Calu3 (cell line): ENCODE measurements around the gene OSBPL5. TPM values are rescaled to one million over a fixed set of nuclear protein-coding genes. Genes with fewer than 3 reads are reported as not detected.

Experiments used
- BruUV-seq: library from RNA; stranded (reverse); fragments of 400-500 nt; replicated peaks from 2 replicates; lab custom pipeline; 2021; lab: Mats Ljungman, UMichigan
- CTCF ChIA-PET: fragments of 300-600 bp; sonication (Branson Sonifier 250); formaldehyde crosslinking; loops from one replicate; lab custom pipeline; 2022; ENCODE audit warnings: antibody characterized with exemption; lab: Charles Lee
- DNase-seq: peaks from one replicate; pipeline ENCODE4 v3.0.0; 2022
- H3K27ac Mint-ChIP-seq: one replicate; pipeline ENCODE4 v1.8.0; 2022; ENCODE audit warnings: mixed read lengths; ENCODE audit not compliant: unreplicated experiment
- H3K27me3 Mint-ChIP-seq: one replicate; pipeline ENCODE4 v1.8.0; 2022; ENCODE audit warnings: mixed read lengths; ENCODE audit not compliant: unreplicated experiment
- H3K36me3 Mint-ChIP-seq: one replicate; pipeline ENCODE4 v1.8.0; 2022; ENCODE audit warnings: mild to moderate bottlenecking, moderate library complexity, mixed read lengths; ENCODE audit not compliant: insufficient read depth, unreplicated experiment
- H3K4me1 Mint-ChIP-seq: one replicate; pipeline ENCODE4 v1.8.0; 2022; ENCODE audit warnings: mild to moderate bottlenecking, low read depth, mixed read lengths; ENCODE audit not compliant: unreplicated experiment
- H3K4me3 Mint-ChIP-seq: one replicate; pipeline ENCODE4 v1.8.0; 2022; ENCODE audit warnings: mild to moderate bottlenecking, low read depth, moderate library complexity, mixed read lengths; ENCODE audit not compliant: unreplicated experiment
- H3K9me3 Mint-ChIP-seq: one replicate; pipeline ENCODE4 v1.8.0; 2022; ENCODE audit warnings: low read depth, mixed read lengths; ENCODE audit not compliant: unreplicated experiment
- intact Hi-C: fragments of 100-400 bp; cut with micrococcal nuclease; formaldehyde crosslinking; loops from one replicate; pipeline ENCODE4 v1.10.0; 2022; ENCODE audit not compliant: unreplicated experiment
- total RNA-seq: library from RNA; stranded (reverse); gene quantifications from 2 replicates; pipeline ENCODE4 v1.2.3, GENCODE V29; 2022
- TF ChIP-seq, protein P1 (sequence below): fragments of 200-600 bp; IDR thresholded peaks from one replicate; pipeline ENCODE4 v1.8.0; 2022; ENCODE audit warnings: antibody characterized with exemption; ENCODE audit not compliant: unreplicated experiment

The OSBPL5 gene
- total RNA-seq, 1 experiment from 2014 or later = 7.1 TPM

DNA sequence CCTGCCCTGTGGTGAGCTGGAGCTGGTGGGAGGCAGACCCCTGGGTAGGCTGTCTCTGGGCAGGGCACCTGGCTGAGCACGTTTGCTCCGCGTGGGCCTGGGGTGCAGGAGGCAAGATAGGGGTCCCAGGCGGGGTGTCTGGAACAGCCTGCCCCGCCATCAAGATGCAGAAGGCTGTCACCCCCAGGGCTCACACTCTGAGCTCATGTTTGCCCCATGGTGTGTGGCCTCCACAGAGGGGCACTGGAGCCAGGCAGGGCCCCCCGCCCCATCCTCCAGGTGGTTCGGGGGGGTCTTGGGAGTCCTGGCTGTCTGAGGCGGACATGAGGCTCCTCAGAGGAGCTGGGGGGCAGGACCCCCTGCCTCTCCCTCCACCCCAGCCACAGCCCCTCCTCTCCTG lies 79.0 kb downstream of the OSBPL5 start:
- TF ChIP-seq, protein P1, sequence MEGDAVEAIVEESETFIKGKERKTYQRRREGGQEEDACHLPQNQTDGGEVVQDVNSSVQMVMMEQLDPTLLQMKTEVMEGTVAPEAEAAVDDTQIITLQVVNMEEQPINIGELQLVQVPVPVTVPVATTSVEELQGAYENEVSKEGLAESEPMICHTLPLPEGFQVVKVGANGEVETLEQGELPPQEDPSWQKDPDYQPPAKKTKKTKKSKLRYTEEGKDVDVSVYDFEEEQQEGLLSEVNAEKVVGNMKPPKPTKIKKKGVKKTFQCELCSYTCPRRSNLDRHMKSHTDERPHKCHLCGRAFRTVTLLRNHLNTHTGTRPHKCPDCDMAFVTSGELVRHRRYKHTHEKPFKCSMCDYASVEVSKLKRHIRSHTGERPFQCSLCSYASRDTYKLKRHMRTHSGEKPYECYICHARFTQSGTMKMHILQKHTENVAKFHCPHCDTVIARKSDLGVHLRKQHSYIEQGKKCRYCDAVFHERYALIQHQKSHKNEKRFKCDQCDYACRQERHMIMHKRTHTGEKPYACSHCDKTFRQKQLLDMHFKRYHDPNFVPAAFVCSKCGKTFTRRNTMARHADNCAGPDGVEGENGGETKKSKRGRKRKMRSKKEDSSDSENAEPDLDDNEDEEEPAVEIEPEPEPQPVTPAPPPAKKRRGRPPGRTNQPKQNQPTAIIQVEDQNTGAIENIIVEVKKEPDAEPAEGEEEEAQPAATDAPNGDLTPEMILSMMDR = no peak
- H3K27ac Mint-ChIP-seq = no peak overlapping the region
- peaks cover 34% of the 10 kb centered on the region for H3K27me3 Mint-ChIP-seq
- H3K36me3 Mint-ChIP-seq = peaks cover 4% of the 10 kb centered on the region
- intact Hi-C loops = no loop called here
- DNase-seq = no peak
- peaks cover 9% of the 10 kb centered on the region for H3K4me1 Mint-ChIP-seq
- H3K4me3 Mint-ChIP-seq = no peak overlapping the region
- BruUV-seq = no TSS peak
- no peaks in the 10 kb centered on the region for H3K9me3 Mint-ChIP-seq
- CTCF ChIA-PET = interaction anchor here (0.8 to 1.3 kb wide), 2 partner anchors 39 to 157 kb away, joined by 3 to 5 read pairs; partner anchors contain the start of gene PHLDA2

DNA sequence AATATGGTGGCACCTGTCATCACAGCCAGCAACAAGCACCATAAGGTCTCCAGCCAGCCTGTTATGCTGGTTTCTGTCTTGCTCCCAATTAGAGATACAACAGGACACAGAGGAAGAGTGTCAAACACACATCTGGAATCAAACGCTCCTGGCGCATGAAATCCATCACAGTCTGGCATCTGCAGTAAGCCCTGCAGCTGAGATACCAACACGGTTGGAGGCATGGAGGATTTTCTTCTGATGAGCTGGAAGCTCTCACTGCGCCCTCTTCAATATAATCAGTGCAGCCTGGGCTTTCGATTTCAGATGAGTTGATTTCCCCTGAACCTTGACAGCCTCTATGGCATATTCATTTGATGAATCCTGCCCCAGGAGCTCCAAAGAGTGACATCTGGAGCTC lies 80.1 kb downstream of the OSBPL5 start:
- BruUV-seq = no TSS peak
- peaks cover 4% of the 10 kb centered on the region for H3K36me3 Mint-ChIP-seq
- TF ChIP-seq, protein P1 = no peak
- no peaks in the 10 kb centered on the region for H3K9me3 Mint-ChIP-seq
- no peak overlapping the region for H3K4me3 Mint-ChIP-seq
- peaks cover 16% of the 10 kb centered on the region for H3K4me1 Mint-ChIP-seq
- no peak for DNase-seq
- CTCF ChIA-PET = interaction anchor here (1.3 kb wide), 1 partner anchor 156 kb away, joined by 5 read pairs; the partner anchor contains the start of gene PHLDA2
- no peak overlapping the region for H3K27ac Mint-ChIP-seq
- peaks cover 43% of the 10 kb centered on the region for H3K27me3 Mint-ChIP-seq
- intact Hi-C loops = no loop called here

DNA sequence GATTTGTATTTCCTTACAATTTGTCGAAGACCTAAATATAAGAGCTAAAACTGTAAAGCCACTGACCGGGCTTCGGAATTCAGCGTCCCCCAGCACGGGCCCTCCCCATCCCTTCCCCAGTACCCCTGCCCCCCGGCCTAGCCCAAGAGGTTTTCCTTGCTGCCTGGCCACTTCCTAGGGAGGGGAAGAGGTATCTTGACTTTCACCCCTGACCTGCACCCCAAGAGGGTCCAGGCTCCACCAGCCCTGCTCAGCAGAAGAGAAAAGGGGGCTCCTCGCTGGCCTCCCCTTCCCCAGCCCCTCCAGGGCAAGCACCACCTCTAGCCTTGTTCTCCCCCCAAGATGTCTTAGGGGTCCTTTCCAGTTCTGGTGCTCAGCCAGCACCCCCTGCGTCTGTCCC lies 81.8 kb downstream of the OSBPL5 start:
- H3K27me3 Mint-ChIP-seq = peaks cover 43% of the 10 kb centered on the region
- DNase-seq = no peak
- H3K27ac Mint-ChIP-seq = no peak overlapping the region
- H3K4me1 Mint-ChIP-seq = peaks cover 12% of the 10 kb centered on the region
- no peak overlapping the region for H3K4me3 Mint-ChIP-seq
- H3K36me3 Mint-ChIP-seq = peaks cover 4% of the 10 kb centered on the region
- intact Hi-C loops = no loop called here
- BruUV-seq = no TSS peak
- TF ChIP-seq, protein P1 = no peak
- no peaks in the 10 kb centered on the region for H3K9me3 Mint-ChIP-seq
- CTCF ChIA-PET = no interaction called here

DNA sequence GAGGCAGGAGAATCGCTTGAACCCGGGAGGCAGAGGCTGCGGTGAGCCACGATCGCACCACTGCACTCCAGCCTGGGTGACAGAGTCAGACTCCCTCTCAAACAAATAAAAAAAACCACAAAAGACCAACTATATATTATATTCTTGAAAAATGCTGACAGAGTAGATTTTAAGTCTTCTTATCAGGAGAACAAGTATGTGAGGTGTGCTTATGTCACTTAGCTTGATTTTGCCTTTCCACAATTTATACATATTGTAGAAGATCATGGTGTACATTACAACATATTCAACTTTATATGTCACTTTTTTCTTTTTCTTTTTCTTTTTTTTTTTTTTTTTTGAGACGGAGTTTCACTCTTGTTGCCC lies 83.7 kb downstream of the OSBPL5 start:
- CTCF ChIA-PET = no interaction called here
- intact Hi-C loops = no loop called here
- Mint-ChIP-seq H3K4me3 (no peak overlapping the region), H3K9me3 (no peaks in the 10 kb centered on the region), H3K27ac (no peak overlapping the region), H3K36me3 (no peaks in the 10 kb centered on the region), H3K27me3 (peaks cover 43% of the 10 kb centered on the region), H3K4me1 (peaks cover 7% of the 10 kb centered on the region)
- TF ChIP-seq, protein P1 = no peak
- DNase-seq = no peak
- no TSS peak for BruUV-seq
